Right lobe of liver (tissue), 5 donors: ENCODE data around the gene TASOR2. TPM values are rescaled to one million over a fixed set of nuclear protein-coding genes. Genes with fewer than 3 reads are reported as not detected.

Source experiments
- total RNA-seq, 6 experiments: library from RNA; depleted of rRNA in 2 of 6; stranded (reverse); fragments of >200 nt in 2 of 6; fragmentation: NEBNext Ultra II Directional in 3 of 6; extraction: Animal tissue kit (Norgen Biotek cat#: 25700) in 3 of 6; gene quantifications; one replicate each; pipeline versions ENCODE4 v1.1.0 to v1.2.4, GENCODE V29; 2016 to 2023
- donor health status: DM: no; HTN: no; CAD: no.
- donor health status: DM: no; HTN: no; CAD: no.
- donor health status: DM: no; HTN: yes; CAD: no.
- donor health status: DM: no; HTN: yes; CAD: no.

Gene TASOR2
- total RNA-seq, 6 experiments from 2014 or later = 19.7 to 53.4 (median 29.6) TPM

Other genes with a start within 250 kb of the TASOR2 start
- not detected for gene CALML5, start 185.3 kb upstream of the TASOR2 start, total RNA-seq
- under 1 TPM in 1 of 6 experiments, not detected in 5; 0.22 TPM for gene CALML3, start 159.9 kb upstream of the TASOR2 start, total RNA-seq
- 100 to 1,000 TPM in 1 of 6 experiments, 10 to 100 TPM in 5; 19.7 to 117 (median 64.7) TPM for gene ASB13, start 18.2 kb upstream of the TASOR2 start, total RNA-seq
- 100 to 1,000 TPM; 116 to 228 (median 128) TPM for gene GDI2, start 128.6 kb downstream of the TASOR2 start, total RNA-seq
- 1 to 10 TPM; 1.8 to 6.1 (median 4.1) TPM for gene ANKRD16, start 205.1 kb downstream of the TASOR2 start, total RNA-seq
- gene FBH1, start 205.4 kb downstream of the TASOR2 start, total RNA-seq = 10 to 100 TPM; 30.8 to 38.6 (median 35.8) TPM